GF-D8 (cell line): ENCODE results near the gene RFX2.
"Not testable (repeated sequence)": the region's sequence is repeated elsewhere in the genome, so short reads cannot be mapped to it uniquely, and the experiment has no call there.

Experiments used
- DNase-seq: peaks from one replicate; lab custom pipeline; 2025; lab: John Stamatoyannopoulos, UW

Gene RFX2

DNA sequence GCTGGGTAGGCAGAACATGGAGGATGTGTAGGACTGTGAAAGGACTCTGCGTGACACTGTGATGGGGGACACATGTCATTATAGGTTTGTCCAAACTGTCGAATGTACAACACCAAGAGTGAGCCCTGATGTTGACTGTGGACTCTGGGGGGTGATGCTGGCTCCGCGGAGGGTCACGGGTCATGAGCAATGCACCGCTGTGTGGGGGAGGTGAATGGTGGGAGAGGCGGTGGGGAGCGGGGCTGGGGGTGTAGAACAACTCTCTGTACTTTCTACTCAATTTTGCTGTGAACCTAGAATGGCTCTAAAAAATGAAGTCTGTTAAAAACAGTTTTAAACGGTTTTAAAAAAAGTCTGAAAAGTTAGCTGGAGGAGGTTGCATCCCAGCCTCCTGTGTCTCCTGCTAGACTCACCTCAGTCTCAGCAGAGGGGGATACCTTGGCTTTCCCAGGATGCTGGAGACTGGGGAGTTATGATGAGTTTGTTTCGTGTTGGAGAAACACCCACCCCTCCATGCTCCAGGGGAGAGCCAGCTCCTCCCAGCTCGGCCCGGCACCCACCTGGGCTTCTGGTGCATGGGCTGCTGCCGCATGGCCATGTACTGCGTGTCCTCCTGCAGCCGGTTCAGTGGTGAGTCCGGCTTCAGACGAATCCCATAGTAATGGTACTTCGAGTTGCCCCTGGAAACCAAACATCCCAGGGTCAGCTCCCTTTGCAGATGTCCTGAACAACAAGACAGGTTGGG, 97.7 kb downstream of the RFX2 start:
- DNase-seq, result no peak

DNA sequence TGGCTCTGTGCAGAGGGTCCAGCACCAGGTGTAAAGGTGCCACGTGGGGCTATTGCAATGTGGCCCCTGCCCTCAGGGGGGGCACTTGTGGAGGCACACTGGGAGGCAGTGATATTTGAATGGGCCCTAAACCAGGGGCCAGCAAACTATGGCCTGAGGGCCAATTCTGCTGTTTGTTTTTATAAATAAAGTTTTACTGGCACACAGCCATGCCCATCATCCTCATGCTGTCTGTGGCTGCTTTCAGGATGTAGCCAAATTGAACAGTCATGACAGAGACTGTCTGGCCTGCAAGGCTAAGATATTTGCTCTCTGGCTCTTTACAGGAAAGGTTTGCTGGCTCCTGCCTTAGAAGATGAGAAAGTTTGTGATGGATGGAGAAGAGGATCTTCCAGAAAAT, 98.5 kb downstream of the RFX2 start:
- no peak for DNase-seq

GRCh38 chr19:6011206-6011605, 99.1 kb downstream of the RFX2 start:
- DNase-seq, result no peak

GRCh38 chr19:6010107-6010506, 100.2 kb downstream of the RFX2 start:
- no peak for DNase-seq

DNA sequence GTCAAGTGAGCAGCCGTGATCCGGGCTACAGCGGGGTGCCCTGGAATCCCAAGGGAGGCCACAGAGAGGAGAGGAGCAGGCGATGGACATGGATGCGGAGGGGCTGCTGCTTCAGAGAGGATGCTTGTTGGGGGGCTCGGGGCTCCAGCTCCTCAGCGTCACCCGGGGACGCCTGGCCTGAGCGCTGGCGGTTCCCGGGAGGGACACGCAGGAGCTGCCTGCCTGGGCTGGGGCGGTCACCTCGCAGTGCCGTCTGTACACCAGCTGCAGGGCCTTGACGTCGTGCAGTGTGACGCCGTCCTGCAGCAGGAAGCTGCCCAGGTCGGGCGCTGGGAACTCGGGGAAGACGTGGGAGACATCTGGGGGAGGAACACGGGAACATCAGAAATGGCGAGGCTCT, 102.4 kb downstream of the RFX2 start:
- no peak for DNase-seq

GRCh38 chr19:6006896-6007295, 103.4 kb downstream of the RFX2 start:
- DNase-seq, result no peak

GRCh38 chr19:6006070-6006446, 104.2 kb downstream of the RFX2 start:
- DNase-seq, result not testable (repeated sequence)

DNA sequence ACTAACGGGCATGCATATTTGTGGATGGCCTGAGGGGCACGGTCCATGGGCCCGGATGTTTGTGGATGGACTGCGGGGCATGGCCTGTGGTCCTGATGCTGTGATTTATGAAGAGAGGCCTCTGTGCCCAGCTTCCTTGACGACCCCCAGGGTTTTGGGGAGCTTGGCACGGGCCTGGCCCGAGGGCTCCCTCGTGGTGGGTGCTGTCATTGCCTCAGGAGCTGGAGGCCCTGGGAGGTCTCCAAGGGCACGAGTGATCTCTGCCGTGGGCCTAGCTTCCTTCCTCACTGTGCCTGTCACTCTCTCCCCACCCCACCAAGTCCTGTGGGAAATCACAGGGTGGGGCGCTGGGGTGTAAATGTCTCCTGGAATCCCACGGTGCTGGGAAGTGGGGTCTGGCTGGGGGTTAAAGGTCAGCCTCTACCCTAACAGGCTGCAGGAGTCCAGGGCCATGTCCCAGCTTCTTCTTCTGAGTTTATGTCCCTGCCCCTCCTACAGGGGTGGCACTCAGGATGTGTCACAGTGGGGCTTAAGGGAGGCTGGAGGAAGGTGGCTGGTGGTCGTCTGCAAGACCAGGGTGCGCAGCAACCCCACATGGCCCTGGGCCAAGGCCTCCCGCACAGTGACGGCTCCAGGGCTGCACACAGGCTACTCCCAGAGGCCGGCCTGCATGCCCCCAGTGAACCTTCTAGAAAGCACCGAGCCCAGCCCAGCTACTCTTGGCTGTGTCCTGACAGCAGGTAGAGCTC, 104.8 kb downstream of the RFX2 start:
- no peak for DNase-seq

DNA sequence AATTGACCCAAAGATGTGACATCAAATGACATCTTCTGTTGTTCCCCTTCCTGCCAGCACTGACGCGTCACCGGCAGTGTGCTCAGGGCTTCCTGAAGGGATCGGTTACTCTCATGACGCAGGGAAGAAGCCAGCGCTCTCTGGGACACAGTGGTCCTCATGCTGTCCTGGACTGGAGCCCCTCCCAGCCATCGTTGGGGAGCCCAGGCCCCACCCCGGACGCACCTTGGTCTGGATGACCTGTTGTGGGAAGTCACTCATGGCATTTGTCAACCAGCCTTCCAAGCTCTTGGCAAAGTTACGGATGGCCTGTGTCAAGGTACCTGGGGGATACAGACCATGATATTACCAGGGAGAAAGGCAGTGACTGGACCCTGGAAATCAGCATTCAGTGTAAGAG, 106.3 kb downstream of the RFX2 start:
- DNase-seq, result no peak

DNA sequence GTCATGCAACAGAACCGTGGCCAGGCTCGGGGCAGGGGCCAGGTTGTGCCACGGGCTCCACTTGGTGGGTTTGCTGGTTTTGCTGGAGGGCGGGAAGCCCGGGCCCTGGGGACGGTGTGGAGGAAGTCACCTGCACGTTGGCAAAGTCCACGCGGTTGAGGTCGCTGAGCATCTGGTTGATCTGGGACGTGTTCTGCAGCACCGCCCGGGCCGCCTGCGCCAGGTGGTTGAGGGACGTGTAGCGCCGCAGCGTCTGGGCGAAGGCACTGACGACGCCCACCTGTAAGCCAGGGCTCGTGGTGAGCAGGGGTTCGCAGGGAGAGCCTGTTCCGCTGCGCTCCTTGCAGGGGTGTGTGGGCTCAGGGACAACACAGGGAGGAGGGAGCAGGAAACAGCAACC, 107.7 kb downstream of the RFX2 start:
- DNase-seq, result no peak

GRCh38 chr19:6000228-6000847, 110.0 kb downstream of the RFX2 start:
- no peak for DNase-seq

DNA sequence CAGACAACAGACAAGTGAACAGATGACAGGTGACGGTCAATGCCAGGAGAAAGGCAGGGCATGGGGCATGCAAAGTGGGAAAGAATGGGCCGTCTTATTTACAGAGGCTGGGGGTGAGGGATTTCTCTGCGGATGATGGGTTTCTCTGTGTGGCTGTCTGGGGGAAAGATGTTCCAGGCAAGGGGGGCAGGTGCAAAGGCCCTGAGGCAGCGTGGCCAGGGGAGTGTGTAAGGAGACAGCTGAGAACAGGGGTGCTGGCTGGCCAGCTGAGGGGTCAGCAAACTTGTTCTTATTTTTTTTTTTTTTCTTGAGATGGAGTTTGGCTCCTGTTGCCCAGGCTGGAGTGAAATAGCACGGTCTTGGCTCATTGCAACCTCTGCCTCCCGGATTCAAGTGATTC, 110.6 kb downstream of the RFX2 start:
- no peak for DNase-seq

DNA sequence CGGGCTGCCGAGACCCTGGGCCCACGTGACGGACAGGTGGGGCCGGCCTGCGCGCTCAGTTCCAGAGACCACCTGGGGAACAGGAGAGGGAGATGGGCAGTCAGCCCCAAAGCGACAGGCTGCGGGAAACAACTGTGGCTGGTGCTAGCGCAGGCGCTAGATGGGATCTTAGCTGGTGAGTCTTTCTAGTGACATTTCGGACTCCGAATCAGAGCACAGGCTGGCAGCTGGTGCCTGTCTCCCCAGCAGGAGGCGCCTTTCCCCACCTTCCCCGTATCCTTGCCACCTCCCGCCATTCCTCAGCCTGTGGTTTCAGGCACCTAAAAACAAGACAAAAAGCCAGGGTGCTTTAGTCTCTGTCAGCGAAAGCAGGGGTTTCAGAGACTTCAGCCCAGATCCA, 112.9 kb downstream of the RFX2 start:
- DNase-seq, result no peak

DNA sequence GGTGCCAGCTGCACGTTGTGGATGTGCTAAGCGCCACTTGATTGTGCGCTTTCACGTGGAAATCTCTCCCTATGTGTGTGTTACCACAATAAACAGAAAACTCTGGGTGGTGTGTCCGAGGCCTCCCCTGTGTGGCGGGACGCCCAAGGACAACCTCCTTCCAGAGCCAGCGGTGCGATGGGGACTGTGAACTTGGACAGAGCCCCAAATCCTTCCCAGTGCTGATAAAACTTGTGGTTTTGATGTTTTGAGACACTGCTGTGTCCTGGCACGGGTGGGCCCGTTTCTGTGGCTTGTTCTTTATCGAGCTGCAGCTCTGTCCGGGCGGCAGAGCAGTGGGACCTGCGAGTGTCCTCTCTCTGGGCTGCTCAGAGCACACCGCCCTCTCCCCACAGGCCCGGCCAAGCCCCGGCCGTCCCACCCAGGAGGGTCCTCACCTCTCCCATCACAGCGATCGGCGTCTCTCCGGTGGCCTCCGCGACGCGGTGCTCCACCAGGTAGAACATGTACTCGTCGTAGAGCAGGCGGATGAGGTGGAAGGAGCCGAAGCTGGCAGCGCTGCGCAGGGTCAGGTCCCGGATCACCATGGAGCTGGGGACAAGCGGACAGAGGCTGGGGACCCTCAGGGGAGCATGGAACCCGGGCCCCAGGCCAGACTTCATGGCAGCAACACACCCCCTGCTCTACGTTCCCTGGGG, 113.5 kb downstream of the RFX2 start:
- no peak for DNase-seq

DNA sequence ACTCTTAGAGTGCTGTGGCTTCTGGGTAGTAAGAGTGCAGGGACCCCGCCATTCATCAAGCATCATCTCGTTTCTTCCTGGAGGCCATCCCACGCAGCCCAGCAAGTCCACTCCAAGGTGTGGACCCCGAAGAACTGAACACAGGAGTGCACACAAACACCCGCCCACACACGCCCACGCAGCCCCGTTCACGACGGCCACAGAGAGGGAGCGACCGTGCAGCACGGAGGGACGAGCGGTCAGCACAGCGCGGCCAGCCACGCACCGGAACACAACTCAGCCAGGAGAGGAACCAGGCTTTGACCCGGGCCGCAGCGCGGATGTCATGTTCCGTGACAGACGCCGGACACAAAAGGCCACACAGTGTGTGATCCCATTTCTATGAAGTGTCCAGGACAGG, 114.2 kb downstream of the RFX2 start:
- no peak for DNase-seq

DNA sequence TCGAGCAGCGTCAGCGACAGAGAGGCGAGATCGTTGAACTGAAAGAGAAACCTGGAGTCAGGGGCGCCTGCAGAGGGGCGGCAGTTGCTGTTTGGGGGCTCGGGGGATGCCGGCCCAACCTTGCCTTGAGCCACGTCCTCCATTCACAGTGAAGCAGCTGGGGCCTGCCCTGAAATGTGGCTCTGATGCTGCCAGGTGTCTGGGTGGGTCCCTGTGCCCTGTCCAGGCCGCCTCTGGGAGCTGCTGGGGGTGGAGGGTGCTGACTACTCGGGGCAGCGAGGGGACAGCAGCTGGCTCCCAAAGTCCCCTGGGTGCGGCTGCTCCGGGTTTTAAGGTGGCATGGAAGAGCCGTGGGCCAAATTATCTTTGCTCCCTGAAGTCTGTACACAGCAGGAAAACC, 114.7 kb downstream of the RFX2 start:
- DNase-seq, result no peak

DNA sequence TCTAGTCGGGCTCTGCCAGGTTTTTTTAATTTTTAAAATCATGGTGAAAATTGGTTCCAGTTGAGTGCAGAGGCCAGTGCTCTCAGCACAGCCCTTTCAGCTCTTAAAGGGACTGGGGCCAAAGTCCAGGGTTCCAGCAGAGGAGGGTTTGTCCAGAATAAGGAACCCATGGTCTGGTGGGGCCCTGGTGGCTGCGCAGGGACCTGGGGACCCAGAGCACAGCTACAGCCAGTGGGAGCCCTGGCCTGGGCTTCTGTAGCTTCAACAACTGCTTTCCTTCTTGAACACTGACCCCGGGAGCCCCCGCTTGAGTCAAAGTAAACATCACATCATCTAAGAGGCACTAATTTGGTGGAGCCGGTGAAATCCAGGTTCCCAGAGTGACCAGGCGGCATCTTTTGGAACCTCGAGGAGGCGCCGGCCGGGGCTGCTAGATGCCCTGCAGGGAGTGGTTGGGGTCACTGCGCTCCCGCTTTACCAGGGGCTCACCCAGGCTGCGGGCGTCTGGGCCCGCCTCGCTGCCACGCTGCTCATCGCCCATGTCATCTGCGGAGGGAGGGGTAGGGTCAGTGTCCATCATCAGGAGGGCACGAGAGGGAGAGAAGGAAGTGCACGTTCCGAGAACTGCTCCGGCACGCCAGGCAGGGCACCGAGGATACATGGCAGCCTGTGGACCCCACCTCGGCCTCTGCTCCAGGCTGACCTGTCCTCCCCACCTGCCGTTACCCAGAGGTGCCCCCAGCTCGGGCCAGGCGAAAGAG, 115.7 kb downstream of the RFX2 start:
- no peak for DNase-seq

GRCh38 chr19:5993648-5994358, 116.5 kb downstream of the RFX2 start:
- DNase-seq, result no peak

DNA sequence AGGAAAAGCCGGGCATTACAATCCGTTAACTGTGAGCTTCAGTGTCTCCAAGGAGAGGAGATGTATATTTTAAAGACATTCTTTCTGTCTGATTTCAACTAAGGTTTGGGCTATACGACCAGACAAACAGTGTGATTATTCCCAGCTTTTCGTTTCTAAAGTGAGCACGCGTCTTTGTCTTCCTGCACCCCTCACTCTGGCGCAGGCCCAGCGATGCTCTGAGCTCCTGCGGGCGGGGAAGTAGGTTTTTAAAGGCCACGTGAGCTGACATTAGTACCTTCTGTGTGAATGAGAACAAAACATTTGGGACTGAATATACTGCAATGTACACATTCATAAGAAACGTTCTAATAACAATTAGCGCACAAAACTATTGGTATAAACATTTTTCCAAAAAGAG, 117.1 kb downstream of the RFX2 start:
- DNase-seq, result no peak

GRCh38 chr19:5992756-5993155, 117.5 kb downstream of the RFX2 start:
- DNase-seq, result no peak

DNA sequence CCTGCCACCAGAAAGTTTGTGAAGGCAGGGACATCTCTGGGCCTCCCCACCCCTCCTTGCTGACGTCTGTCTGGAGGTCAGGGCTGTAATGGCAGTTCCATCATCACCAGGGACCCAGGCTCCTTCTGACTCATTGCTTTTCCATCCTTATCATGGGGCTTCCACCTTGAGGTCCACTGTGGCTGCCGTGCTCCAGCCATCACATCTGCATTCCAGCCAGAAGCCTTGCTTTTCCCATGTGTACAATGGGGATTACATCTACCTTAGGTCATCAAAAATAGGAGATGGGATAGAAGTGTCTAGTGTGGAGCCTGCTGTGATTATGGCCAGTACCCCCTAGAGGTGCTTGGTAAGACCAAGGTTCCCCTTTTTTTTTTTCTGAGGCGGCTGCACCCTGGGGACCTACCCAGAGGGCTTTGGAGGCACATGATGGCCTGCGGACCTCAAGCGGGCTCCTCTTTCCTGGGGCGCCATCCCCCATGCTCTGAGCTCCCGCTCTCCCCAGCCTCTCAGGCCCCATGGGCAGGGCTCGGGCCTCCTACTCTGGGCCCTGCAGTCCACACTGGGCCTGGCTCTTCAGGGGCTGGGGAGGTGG, 119.0 kb downstream of the RFX2 start:
- DNase-seq, result no peak
